ENCODE results near the gene MISFA.

Gene MISFA

DNA sequence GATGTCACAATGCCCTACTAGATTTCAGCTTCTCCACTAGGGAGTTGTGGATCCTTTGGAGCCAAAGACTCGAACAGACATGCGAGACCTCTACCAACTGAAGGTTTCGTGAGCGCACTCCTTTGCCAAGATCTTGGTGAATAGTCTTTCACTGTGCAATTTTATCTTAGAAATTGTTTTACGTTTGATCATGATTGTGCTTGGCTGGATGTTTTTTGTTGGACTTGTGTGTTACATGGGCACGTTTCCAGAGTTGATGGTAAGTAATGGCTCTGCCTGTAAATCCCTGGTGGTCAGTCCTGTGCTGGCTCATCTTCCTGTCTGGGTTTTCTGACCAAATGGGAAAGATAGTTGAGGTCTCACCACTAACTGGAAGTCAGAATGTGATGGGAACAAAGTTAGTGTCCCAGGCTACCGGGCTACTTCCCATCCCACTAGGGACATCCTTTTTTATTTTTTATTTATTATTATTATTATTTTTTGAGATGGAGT, at the start of gene MISFA:
Gene MISFA (plus strand): TSS at position 51 of the 492 bp plus-strand sequence. CDS start 140 bp downstream, at position 191.
- H3K9me3 ChIP-seq, result no peaks in the 10 kb centered on the region
- no peak for TF ChIP-seq CTCF (IDR thresholded peaks at IDR 0.05)
- H3K4me3 ChIP-seq, result no peak within 1 kb of the TSS
- peaks cover 0 to 13% (median 7%) of the 10 kb centered on the region in 3 donors for H3K36me3 ChIP-seq
- peaks cover 0 to 4% (median 0%) of the 10 kb centered on the region in 4 donors for H3K4me1 ChIP-seq
- H3K27me3 ChIP-seq, result no peaks in the 10 kb centered on the region
- intact Hi-C loops (cut with DNase I; ENCODE audit: low total_unique reads), result no loop called here
- no peak for DNase-seq
- H3K27ac ChIP-seq, result no peak within 1 kb of the TSS

GRCh38 chr11:18563090-18563730, 36.4 kb upstream of the MISFA start:
- H3K27me3 ChIP-seq, result no peaks in the 10 kb centered on the region
- no peak overlapping the region for H3K4me3 ChIP-seq
- H3K27ac ChIP-seq, result no peak overlapping the region
- no peak for DNase-seq
- intact Hi-C loops (cut with DNase I; ENCODE audit: low total_unique reads), result loop anchor here (10.0 kb wide), 1 partner anchor 68 kb away; no protein-coding TSS in a partner anchor
- no peaks in the 10 kb centered on the region for H3K9me3 ChIP-seq
- no peaks in the 10 kb centered on the region for H3K4me1 ChIP-seq
- no peak for TF ChIP-seq CTCF (IDR thresholded peaks at IDR 0.05)
- H3K36me3 ChIP-seq, result peaks cover 55 to 88% (median 67%) of the 10 kb centered on the region in 3 donors

- Histone ChIP-seq H3K36me3 (peaks cover 51 to 78% (median 59%) of the 10 kb centered on the region in 3 donors), H3K9me3 (no peaks in the 10 kb centered on the region), H3K4me1 (no peaks in the 10 kb centered on the region), H3K27ac (no peak overlapping the region), H3K27me3 (no peaks in the 10 kb centered on the region), H3K4me3 (no peak overlapping the region)
- intact Hi-C loops (cut with DNase I; ENCODE audit: low total_unique reads), result loop anchor here (10.0 kb wide), 1 partner anchor 69 kb away; no protein-coding TSS in a partner anchor
- TF ChIP-seq CTCF (IDR thresholded peaks at IDR 0.05), result no peak
- no peak for DNase-seq
These were observed 35.4 kb upstream of the MISFA start for GRCh38 chr11:18564149-18564548.

DNA sequence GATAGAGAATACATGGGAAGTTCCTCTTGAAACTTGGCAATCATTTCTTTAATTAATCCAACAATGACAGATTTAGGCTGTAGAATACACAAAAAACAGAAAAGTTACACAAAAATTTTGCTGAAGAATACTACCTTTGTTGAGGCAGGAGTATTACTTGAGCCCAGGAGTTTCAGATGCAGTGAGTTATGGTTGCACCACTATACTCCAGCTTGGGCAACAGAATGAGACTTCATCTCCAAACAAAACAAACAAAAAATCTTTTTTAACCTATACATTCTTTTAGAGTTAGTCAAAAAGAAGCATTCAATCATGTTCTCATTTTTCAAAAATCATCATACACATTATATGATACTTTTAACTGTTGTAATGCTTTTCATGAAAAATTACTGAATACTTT, 33.2 kb upstream of the MISFA start:
- intact Hi-C loops (cut with DNase I; ENCODE audit: low total_unique reads), result loop anchor here (10.0 kb wide), 1 partner anchor 72 kb away; no protein-coding TSS in a partner anchor
- Histone ChIP-seq H3K4me1 (no peaks in the 10 kb centered on the region), H3K27me3 (no peaks in the 10 kb centered on the region), H3K4me3 (no peak overlapping the region), H3K36me3 (peaks cover 60 to 75% (median 61%) of the 10 kb centered on the region in 3 donors), H3K9me3 (no peaks in the 10 kb centered on the region), H3K27ac (no peak overlapping the region)
- DNase-seq, result no peak
- no peak for TF ChIP-seq CTCF (IDR thresholded peaks at IDR 0.05)

- Histone ChIP-seq H3K36me3 (peaks cover 54 to 75% (median 60%) of the 10 kb centered on the region in 3 donors), H3K4me3 (no peak overlapping the region), H3K27ac (no peak overlapping the region), H3K9me3 (no peaks in the 10 kb centered on the region), H3K27me3 (no peaks in the 10 kb centered on the region), H3K4me1 (no peaks in the 10 kb centered on the region)
- DNase-seq, result no peak
- intact Hi-C loops (cut with DNase I; ENCODE audit: low total_unique reads), result loop anchor here (10.0 kb wide), 1 partner anchor 72 kb away; no protein-coding TSS in a partner anchor
- no peak for TF ChIP-seq CTCF (IDR thresholded peaks at IDR 0.05)
These were observed 32.5 kb upstream of the MISFA start for GRCh38 chr11:18567081-18567480.

Measured in tibial artery (tissue), 4 donors.